Retinal pigment epithelial cell (primary cell): ENCODE data around the gene FOXI1.
A peak's percentile ranks its signal among the peaks of the same experiment; 100 is the strongest.

Source experiments
- DNase-seq: peaks from one replicate; pipeline ENCODE4 v3.0.0-alpha.2; 2010; ENCODE audit warnings: low read depth
- H3K4me3 ChIP-seq: 2 replicates; pipeline ENCODE4 v1.5.1; 2011; ENCODE audit warnings: mild to moderate bottlenecking, low read length, control low read depth, moderate library complexity
- TF ChIP-seq, protein P1 (sequence below): conservative IDR thresholded peaks from 2 replicates; pipeline ENCODE4 v1.5.1; 2011; ENCODE audit warnings: low read depth, low read length, control low read depth, inconsistent platforms

Gene FOXI1

DNA sequence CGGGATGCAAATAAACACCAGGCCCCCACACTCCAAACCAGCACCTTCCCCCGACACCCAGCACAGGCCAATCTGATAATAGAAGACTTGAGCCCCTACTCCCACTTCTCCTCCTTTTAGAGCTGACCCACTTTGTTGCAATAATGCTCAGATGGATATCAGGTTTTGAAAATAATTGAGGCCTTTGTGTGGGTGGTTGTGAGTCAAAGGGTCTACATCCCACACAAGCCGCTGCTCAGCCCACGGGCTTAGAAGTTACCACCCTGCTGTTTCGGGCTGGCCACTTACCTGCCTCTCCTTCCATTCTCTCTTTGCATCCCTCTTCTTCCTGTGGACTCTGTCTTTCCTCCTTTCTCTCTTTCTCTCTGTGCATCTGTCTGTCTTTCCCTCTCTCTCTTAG lies 36.2 kb upstream of the FOXI1 start:
- TF ChIP-seq, protein P1, sequence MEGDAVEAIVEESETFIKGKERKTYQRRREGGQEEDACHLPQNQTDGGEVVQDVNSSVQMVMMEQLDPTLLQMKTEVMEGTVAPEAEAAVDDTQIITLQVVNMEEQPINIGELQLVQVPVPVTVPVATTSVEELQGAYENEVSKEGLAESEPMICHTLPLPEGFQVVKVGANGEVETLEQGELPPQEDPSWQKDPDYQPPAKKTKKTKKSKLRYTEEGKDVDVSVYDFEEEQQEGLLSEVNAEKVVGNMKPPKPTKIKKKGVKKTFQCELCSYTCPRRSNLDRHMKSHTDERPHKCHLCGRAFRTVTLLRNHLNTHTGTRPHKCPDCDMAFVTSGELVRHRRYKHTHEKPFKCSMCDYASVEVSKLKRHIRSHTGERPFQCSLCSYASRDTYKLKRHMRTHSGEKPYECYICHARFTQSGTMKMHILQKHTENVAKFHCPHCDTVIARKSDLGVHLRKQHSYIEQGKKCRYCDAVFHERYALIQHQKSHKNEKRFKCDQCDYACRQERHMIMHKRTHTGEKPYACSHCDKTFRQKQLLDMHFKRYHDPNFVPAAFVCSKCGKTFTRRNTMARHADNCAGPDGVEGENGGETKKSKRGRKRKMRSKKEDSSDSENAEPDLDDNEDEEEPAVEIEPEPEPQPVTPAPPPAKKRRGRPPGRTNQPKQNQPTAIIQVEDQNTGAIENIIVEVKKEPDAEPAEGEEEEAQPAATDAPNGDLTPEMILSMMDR, result no peak
- no peak overlapping the region for H3K4me3 ChIP-seq
- DNase-seq, result no peak

DNA sequence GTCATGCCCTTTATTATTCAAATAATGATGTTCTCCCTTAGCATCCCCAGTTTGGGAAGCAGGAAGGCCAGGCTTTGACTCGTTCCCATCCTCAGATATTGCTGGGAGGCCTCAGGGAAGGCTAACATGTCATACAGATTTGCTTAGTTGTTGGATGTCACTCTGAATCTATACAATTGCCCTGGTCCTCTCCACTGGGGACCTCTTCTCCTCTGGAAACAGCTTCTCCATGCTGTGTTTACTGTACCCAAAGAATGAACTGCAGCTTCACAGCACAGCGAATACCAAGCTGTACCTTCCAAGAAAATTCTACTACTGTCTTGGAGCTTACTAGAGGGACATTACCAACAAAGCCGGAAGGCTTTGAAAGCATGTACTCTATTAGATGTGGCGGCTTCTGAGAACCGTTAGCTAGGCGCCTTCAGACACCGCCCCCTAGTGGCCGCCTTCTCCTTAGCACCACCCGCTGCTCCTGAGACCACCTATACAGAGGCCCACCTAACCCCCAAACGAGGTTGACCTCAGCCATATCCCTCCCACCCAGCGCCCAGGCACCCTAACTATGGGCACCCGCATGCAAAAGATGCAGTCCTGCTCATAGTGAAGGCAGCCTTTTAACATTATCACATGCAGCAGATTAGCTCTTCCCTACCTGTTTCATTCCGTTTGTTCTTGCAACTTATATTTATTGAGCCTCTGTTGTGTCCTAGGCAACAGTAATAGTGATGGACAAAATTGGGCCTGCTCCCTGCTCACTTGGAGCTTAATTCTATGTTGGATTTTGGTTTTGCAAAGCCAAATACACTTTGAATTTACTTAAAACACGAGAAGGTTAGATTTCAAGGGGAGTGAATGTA lies 34.9 kb upstream of the FOXI1 start:
- no peak overlapping the region for H3K4me3 ChIP-seq
- TF ChIP-seq, protein P1, result peak; percentile 84
- no peak for DNase-seq

DNA sequence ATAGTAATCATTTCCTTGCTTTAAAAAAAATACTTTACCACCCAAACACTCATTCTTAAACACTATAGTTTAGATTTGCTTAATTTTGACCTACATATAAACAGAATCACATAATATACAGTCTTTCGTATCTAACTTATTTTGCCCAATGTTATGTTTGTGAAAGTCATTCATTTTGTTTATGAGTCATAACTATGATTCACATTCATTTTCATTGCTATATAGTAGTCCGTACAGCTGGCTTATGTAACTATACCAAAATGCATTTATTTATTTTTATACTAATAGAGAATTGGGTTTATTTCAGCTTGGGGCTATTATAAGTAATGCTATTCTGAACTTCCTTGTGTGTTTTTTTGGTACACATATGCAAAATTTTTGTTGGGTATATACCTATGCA lies 33.9 kb upstream of the FOXI1 start:
- H3K4me3 ChIP-seq, result no peak overlapping the region
- TF ChIP-seq, protein P1, result no peak
- DNase-seq, result no peak

DNA sequence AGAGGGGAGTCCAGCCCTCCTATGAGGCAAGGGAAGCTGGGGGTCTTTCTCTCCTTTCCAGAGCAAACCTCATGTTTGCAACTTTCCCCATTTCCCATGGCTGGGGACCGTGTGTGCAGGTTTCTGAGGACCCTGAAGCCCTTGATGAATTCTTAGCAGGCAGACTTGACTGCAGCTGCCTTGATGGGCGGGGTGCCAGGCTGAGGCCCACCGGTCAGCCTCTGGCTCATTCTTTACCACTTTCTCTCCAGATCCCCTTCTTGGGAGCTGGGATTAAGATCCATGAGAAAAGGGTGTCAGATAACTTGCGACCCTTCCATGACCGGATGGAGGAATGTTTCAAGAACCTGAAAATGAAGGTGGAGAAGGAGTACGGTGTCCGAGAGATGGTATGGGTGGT lies 30.0 kb upstream of the FOXI1 start:
- no peak overlapping the region for H3K4me3 ChIP-seq
- no peak for DNase-seq
- TF ChIP-seq, protein P1, result no peak

DNA sequence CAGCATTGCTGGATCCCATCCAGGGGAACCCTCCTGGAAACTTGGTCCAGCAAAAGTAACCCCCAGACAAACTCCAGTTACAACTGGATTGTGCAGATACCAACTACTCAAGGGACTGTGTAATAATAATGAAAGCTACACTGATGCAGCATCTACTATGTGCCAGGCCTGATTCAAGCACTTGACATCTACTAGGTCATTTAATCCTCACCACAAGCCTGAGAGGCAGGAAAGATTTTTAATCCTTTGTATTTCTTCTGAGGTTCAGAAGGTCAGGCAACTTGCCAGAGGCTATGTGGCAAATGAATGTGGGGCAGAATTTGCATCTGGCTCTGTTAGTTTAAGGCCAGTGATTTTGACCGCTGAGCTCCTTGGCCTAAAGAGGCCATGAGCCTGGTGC lies 29.5 kb upstream of the FOXI1 start:
- TF ChIP-seq, protein P1, result no peak

DNA sequence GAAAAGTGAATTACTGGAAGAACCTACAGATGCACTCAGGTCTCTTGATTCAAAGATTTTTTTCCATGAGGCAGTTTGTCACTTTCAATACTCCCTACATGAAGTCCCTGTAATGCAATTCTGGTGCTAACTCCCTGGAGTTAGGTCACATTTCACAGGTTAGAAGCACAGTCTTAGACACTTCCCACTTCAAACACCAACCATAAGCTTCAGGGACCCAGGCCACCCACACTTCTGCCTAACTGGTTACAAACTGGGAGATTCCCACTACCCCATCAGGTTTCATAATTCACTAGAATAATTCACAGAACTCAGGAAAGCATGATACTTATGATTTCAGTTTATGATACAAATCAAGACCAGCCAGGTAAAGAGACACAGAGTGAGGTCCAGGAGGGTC lies 29.0 kb upstream of the FOXI1 start:
- no peak for DNase-seq
- H3K4me3 ChIP-seq, result no peak overlapping the region
- TF ChIP-seq, protein P1, result no peak

More for the DNA sequence above, 29.5 kb upstream of the FOXI1 start:
- no peak overlapping the region for H3K4me3 ChIP-seq
- peak; percentile 68 for DNase-seq

DNA sequence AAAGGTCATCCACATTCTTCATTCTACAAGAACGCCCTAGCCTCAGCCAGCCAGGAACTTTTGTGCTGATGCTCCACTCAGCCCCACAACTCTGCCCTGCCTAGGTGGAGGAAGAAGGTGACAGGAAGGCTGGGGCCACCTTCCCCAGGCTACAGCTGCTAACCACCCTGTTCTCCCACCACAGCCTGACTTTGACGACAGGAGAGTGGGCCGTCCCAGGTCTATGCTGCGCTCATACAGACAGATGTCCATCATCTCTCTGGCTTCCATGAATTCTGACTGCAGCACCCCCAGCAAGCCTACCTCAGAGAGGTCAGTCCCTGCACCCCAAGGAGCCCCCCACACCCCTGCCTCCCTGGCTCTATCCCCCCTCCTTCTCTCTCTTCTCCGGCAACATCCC lies 28.2 kb upstream of the FOXI1 start:
- H3K4me3 ChIP-seq, result no peak overlapping the region
- TF ChIP-seq, protein P1, result no peak
- DNase-seq, result no peak
